Liver (tissue), 3 donors: Measurements from ENCODE around the gene CCM2.

ENCODE experiments used
- CTCF ChIP-seq: fragments of 150-350 bp; IDR thresholded peaks from 2 replicates; pipeline ENCODE4 v1.5.1; 2017; ENCODE audit warnings: improper control_type of control experiment, low read depth, low read length; ENCODE audit not compliant: missing input control
- EGR1 ChIP-seq, 2 donors: IDR thresholded peaks; 2 replicates each; pipeline ENCODE4 v1.6.1; 2016 to 2018; ENCODE audit warnings: antibody characterized with exemption in 2 of 2, low read depth in 2 of 2
- FOXA1 ChIP-seq: IDR thresholded peaks from 2 replicates; pipeline ENCODE4 v1.6.1; 2016; ENCODE audit warnings: antibody characterized with exemption
- FOXA2 ChIP-seq: IDR thresholded peaks from 2 replicates; pipeline ENCODE4 v1.6.1; 2016; ENCODE audit warnings: antibody characterized with exemption
- GABPA ChIP-seq, 2 donors: IDR thresholded peaks in 1 of 2; conservative IDR thresholded peaks in 1 of 2; 2 replicates each; pipeline ENCODE4 v1.6.1; 2016; ENCODE audit warnings: antibody characterized with exemption in 2 of 2, mild to moderate bottlenecking in 1 of 2, moderate library complexity in 1 of 2
- JUND ChIP-seq, 2 donors: IDR thresholded peaks; 2 replicates each; pipeline ENCODE4 v1.6.1; 2016; ENCODE audit warnings: antibody characterized with exemption in 2 of 2
- MAX ChIP-seq: IDR thresholded peaks from 2 replicates; pipeline ENCODE4 v1.6.1; 2016; ENCODE audit warnings: antibody characterized with exemption
- NR2F2 ChIP-seq: IDR thresholded peaks from 2 replicates; pipeline ENCODE4 v1.6.1; 2016; ENCODE audit warnings: antibody characterized with exemption
- RAD21 ChIP-seq, 2 donors: IDR thresholded peaks; 2 replicates each; pipeline ENCODE4 v1.6.1; 2016; ENCODE audit warnings: antibody characterized with exemption in 2 of 2, mild to moderate bottlenecking in 2 of 2
- REST ChIP-seq: IDR thresholded peaks from 2 replicates; pipeline ENCODE4 v1.6.1; 2016; ENCODE audit warnings: antibody characterized with exemption, mild to moderate bottlenecking
- RXRA ChIP-seq, 2 donors: IDR thresholded peaks; 2 replicates each; pipeline ENCODE4 v1.6.1; 2017 to 2018; ENCODE audit warnings: antibody characterized with exemption in 2 of 2, mild to moderate bottlenecking in 1 of 2
- SP1 ChIP-seq: IDR thresholded peaks from 2 replicates; pipeline ENCODE4 v1.6.1; 2018; ENCODE audit warnings: antibody characterized with exemption, mild to moderate bottlenecking
- YY1 ChIP-seq: IDR thresholded peaks from 2 replicates; pipeline ENCODE4 v1.6.1; 2016; ENCODE audit warnings: antibody characterized with exemption, mild to moderate bottlenecking
- TF ChIP-seq, protein P1 (sequence below): IDR thresholded peaks from 2 replicates; pipeline ENCODE4 v1.6.1; 2016; ENCODE audit warnings: antibody characterized with exemption
- donor health status: healthy.
- donor health status: healthy.

- no peak for TF ChIP-seq CTCF
- TF ChIP-seq, protein P1, sequence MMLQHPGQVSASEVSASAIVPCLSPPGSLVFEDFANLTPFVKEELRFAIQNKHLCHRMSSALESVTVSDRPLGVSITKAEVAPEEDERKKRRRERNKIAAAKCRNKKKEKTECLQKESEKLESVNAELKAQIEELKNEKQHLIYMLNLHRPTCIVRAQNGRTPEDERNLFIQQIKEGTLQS, result no peak
- TF ChIP-seq JUND (IDR thresholded peaks at IDR 0.05), result no peak
- TF ChIP-seq EGR1 (IDR thresholded peaks at IDR 0.05; ENCODE audit: low read depth in 2 of 2), result no peak
- no peak for TF ChIP-seq REST
- TF ChIP-seq SP1, result no peak
- no peak for TF ChIP-seq RAD21 (IDR thresholded peaks at IDR 0.05)
- TF ChIP-seq RXRA (IDR thresholded peaks at IDR 0.05), result no peak
- TF ChIP-seq MAX, result no peak
- TF ChIP-seq GABPA (IDR thresholded peaks at IDR 0.05 in 1 of 2, conservative IDR thresholded peaks at IDR 0.05 in 1 of 2), result no peak
- no peak for TF ChIP-seq FOXA2
- no peak for TF ChIP-seq NR2F2
- TF ChIP-seq YY1, result no peak
- no peak for TF ChIP-seq FOXA1
Observed at GRCh38 chr7:45075355-45075644, 75.3 kb downstream of the CCM2 start.
